SK-N-SH (cell line): ENCODE results near the gene GALNT14. TPM values are rescaled to one million over a fixed set of nuclear protein-coding genes. Genes with fewer than 3 reads are reported as not detected.

Experiments
- CTCF ChIA-PET: fragments of 300-600, 350-600 bp; formaldehyde crosslinking; extraction: SDS; loops from one replicate; lab custom pipeline; 2021; lab: Yijun Ruan, JAX
- POLR2A ChIA-PET: fragments of 350-600 bp; sonication (Branson Sonifier 250); formaldehyde crosslinking; extraction: SDS; loops from one replicate; lab custom pipeline; 2020; ENCODE audit warnings: antibody characterized with exemption, inconsistent platforms; lab: Yijun Ruan, JAX
- DNase-seq: peaks from one replicate; pipeline ENCODE4 v3.0.0; 2012
- H2AFZ ChIP-seq: fragments of 200-600 bp; sonication (generic); 2 replicates; pipeline ENCODE4 v1.8.1; 2016; ENCODE audit warnings: antibody characterized with exemption, mild to moderate bottlenecking, low read depth
- H3F3A ChIP-seq: fragments of 200-600 bp; sonication (generic); replicated peaks from 2 replicates; pipeline ENCODE3; 2016; ENCODE audit warnings: antibody characterized with exemption, mild to moderate bottlenecking; ENCODE audit not compliant: insufficient read depth
- H3K27ac ChIP-seq, 2 experiments: fragments of 200-500 bp in 1 of 2; fragments of 200-600 bp in 1 of 2; sonication (Bioruptor generic) in 1 of 2; sonication (generic), shearing (Covaris generic) in 1 of 2; 2 replicates each; pipeline versions ENCODE4 v1.5.1 to v1.6.1; 2014 to 2016; ENCODE audit warnings: low read depth in 2 of 2, inconsistent platforms in 1 of 2, low read length in 1 of 2, mild to moderate bottlenecking in 1 of 2, mixed read lengths in 1 of 2
- H3K27me3 ChIP-seq: fragments of 200-600 bp; sonication (generic), shearing (Covaris generic); 2 replicates; pipeline ENCODE4 v1.6.1; 2016; ENCODE audit warnings: mixed run types; ENCODE audit not compliant: insufficient read depth
- H3K36me3 ChIP-seq, 2 experiments: fragments of 200-500 bp in 1 of 2; fragments of 200-600 bp in 1 of 2; sonication (Bioruptor generic) in 1 of 2; sonication (generic) in 1 of 2; replicated peaks in 1 of 2; 2 replicates each; pipeline versions ENCODE3 to v1.5.1; 2014 to 2016; ENCODE audit warnings: low read length in 1 of 2, mild to moderate bottlenecking in 1 of 2; ENCODE audit not compliant: insufficient read depth in 2 of 2, control insufficient read depth in 1 of 2
- H3K4me1 ChIP-seq, 2 experiments: fragments of 200-500 bp in 1 of 2; fragments of 200-600 bp in 1 of 2; sonication (Bioruptor generic) in 1 of 2; sonication (generic), shearing (Covaris generic) in 1 of 2; 2 replicates each; pipeline versions ENCODE4 v1.5.1 to v1.6.1; 2014 to 2016; ENCODE audit warnings: low read depth in 1 of 2, low read length in 1 of 2, mixed run types in 1 of 2; ENCODE audit not compliant: insufficient read depth in 2 of 2, control insufficient read depth in 1 of 2
- H3K4me2 ChIP-seq: fragments of 200-600 bp; sonication (generic), shearing (Covaris generic); 2 replicates; pipeline ENCODE4 v1.6.1; 2017; ENCODE audit warnings: mixed run types
- H3K4me3 ChIP-seq, 2 experiments: fragments of 200-500 bp in 1 of 2; fragments of 200-600 bp in 1 of 2; sonication (Bioruptor generic) in 1 of 2; sonication (generic), shearing (Covaris generic) in 1 of 2; 2 replicates each; pipeline versions ENCODE4 v1.5.1 to v1.8.1; 2014 to 2016; ENCODE audit warnings: low read depth in 2 of 2, inconsistent platforms in 1 of 2, low read length in 1 of 2, mild to moderate bottlenecking in 1 of 2, mixed read lengths in 1 of 2, moderate library complexity in 1 of 2
- H3K79me2 ChIP-seq: fragments of 200-600 bp; sonication (generic); 2 replicates; pipeline ENCODE4 v1.8.1; 2017; ENCODE audit warnings: mild to moderate bottlenecking; ENCODE audit not compliant: insufficient read depth
- H3K9ac ChIP-seq: fragments of 200-600 bp; sonication (generic); 2 replicates; pipeline ENCODE4 v1.6.1; 2017; ENCODE audit warnings: mixed run types
- H3K9me2 ChIP-seq: fragments of 200-600 bp; sonication (generic); 2 replicates; pipeline ENCODE4 v1.6.1; 2017; ENCODE audit warnings: mixed run types
- H3K9me3 ChIP-seq: fragments of 200-600 bp; sonication (generic); 2 replicates; pipeline ENCODE4 v1.6.1; 2017; ENCODE audit warnings: mixed run types, mild to moderate bottlenecking, moderate library complexity
- H4K20me1 ChIP-seq: fragments of 200-600 bp; sonication (generic); 2 replicates; pipeline ENCODE4 v1.6.1; 2017; ENCODE audit warnings: mild to moderate bottlenecking, mixed run types; ENCODE audit not compliant: insufficient read depth
- CHD2 ChIP-seq: fragments of 150-350 bp; IDR thresholded peaks from 2 replicates; pipeline ENCODE4 v1.6.1; 2018; ENCODE audit warnings: low read length; ENCODE audit not compliant: partially characterized antibody
- ELF1 ChIP-seq: IDR thresholded peaks from 2 replicates; pipeline ENCODE4 v1.4.0; 2012
- EP300 ChIP-seq, 2 experiments: IDR thresholded peaks; 2 replicates each; pipeline versions ENCODE4 v1.4.0 to v1.6.1; 2012; ENCODE audit warnings: borderline replicate concordance in 1 of 2, low read depth in 1 of 2, low read length in 1 of 2
- EZH2phosphoT487 ChIP-seq: fragments of 200-600 bp; sonication (generic); IDR thresholded peaks from 2 replicates; pipeline ENCODE4 v1.6.1; 2017; ENCODE audit warnings: low read depth, mixed run types, mild to moderate bottlenecking, antibody characterized with exemption, moderate library complexity, borderline replicate concordance
- FOSL2 ChIP-seq: IDR thresholded peaks from 2 replicates; pipeline ENCODE4 v1.4.0; 2012; ENCODE audit warnings: low read depth, mild to moderate bottlenecking, moderate library complexity, borderline replicate concordance
- FOXM1 ChIP-seq: IDR thresholded peaks from 2 replicates; pipeline ENCODE4 v1.4.0; 2012; ENCODE audit warnings: low read depth, mild to moderate bottlenecking
- NFIC ChIP-seq: IDR thresholded peaks from 2 replicates; pipeline ENCODE4 v1.4.0; 2012; ENCODE audit warnings: borderline replicate concordance
- RAD21 ChIP-seq: IDR thresholded peaks from 2 replicates; pipeline ENCODE4 v1.6.1; 2012; ENCODE audit warnings: mild to moderate bottlenecking, low read length
- RCOR1 ChIP-seq: fragments of 150-350 bp; IDR thresholded peaks from 2 replicates; pipeline ENCODE4 v1.6.1; 2017; ENCODE audit warnings: antibody characterized with exemption, low read length
- SIN3A ChIP-seq: IDR thresholded peaks from 2 replicates; pipeline ENCODE4 v1.6.1; 2012; ENCODE audit warnings: low read depth, mild to moderate bottlenecking, low read length, moderate library complexity, borderline replicate concordance
- TCF12 ChIP-seq: IDR thresholded peaks from 2 replicates; pipeline ENCODE4 v1.4.0; 2012
- TEAD4 ChIP-seq: IDR thresholded peaks from 2 replicates; pipeline ENCODE4 v1.4.0; 2012; ENCODE audit warnings: mild to moderate bottlenecking, borderline replicate concordance; ENCODE audit not compliant: insufficient read depth
- YY1 ChIP-seq: IDR thresholded peaks from 2 replicates; pipeline ENCODE4 v1.4.0; 2012; ENCODE audit warnings: low read depth, mild to moderate bottlenecking
- WGBS: methylation state at CpG from one replicate; pipeline ENCODE4 v1.1.6; 2017; ENCODE audit warnings: low lambda C conversion rate; 5-methylcytosine and 5-hydroxymethylcytosine counted together
- polyA plus RNA-seq, 3 experiments: library from polyadenylated mRNA; depleted of rRNA; stranded (reverse); fragments of >200 nt; gene quantifications; 2 replicates each; pipeline ENCODE4 v1.2.3, GENCODE V29; 2012
- TF ChIP-seq, protein P1 (sequence below): IDR thresholded peaks from 2 replicates; pipeline ENCODE4 v1.4.0; 2012; ENCODE audit warnings: low read depth, borderline replicate concordance
- TF ChIP-seq, protein P2 (sequence below): IDR thresholded peaks from 2 replicates; pipeline ENCODE4; 2012
- TF ChIP-seq, protein P3 (sequence below): fragments of 200-600 bp; sonication (generic); IDR thresholded peaks from 2 replicates; pipeline ENCODE4 v1.6.1; 2017; ENCODE audit warnings: antibody characterized with exemption, mild to moderate bottlenecking, moderate library complexity
- TF ChIP-seq, protein P4 (sequence below): IDR thresholded peaks from 2 replicates; pipeline ENCODE4 v1.4.0; 2012; ENCODE audit warnings: low read depth

The GALNT14 gene
- polyA plus RNA-seq, 1 of the 3 experiments (the other 2 are of a cell fraction), result 1.6 TPM

DNA sequence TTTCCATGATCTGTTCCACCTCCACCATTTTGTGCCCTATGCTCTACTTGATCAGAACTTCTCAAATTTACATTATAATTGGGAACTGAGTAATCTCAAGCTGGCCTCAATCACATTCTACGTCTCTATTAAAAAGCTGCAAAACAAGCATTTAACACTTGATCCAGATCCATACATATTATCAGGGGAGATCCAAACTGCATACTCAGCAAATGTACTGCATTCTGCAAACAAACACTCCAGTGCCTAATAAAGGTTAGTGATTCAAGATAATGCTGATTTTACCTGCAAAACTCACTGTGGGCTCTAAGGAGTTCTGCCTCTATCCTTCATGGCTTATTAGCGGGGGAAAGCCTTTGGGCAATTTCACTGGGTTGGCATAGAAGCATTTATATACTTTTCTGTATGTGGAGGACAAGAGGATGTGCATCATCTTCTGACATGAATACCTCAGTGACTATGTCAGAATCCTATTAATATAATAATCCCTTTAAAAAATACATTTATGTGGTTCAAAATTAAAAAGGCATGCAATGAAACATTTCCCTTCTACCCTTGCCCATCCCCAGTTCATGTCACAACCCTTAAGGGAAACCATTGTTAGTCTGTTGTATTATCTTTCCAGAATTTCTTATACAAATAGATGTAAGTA, 40.2 kb downstream of the GALNT14 start:
- POLR2A ChIA-PET, result no interaction called here
- no peak for TF ChIP-seq YY1
- TF ChIP-seq, protein P1, sequence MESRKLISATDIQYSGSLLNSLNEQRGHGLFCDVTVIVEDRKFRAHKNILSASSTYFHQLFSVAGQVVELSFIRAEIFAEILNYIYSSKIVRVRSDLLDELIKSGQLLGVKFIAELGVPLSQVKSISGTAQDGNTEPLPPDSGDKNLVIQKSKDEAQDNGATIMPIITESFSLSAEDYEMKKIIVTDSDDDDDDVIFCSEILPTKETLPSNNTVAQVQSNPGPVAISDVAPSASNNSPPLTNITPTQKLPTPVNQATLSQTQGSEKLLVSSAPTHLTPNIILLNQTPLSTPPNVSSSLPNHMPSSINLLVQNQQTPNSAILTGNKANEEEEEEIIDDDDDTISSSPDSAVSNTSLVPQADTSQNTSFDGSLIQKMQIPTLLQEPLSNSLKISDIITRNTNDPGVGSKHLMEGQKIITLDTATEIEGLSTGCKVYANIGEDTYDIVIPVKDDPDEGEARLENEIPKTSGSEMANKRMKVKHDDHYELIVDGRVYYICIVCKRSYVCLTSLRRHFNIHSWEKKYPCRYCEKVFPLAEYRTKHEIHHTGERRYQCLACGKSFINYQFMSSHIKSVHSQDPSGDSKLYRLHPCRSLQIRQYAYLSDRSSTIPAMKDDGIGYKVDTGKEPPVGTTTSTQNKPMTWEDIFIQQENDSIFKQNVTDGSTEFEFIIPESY, result no peak
- no peak for TF ChIP-seq EP300 (IDR thresholded peaks at IDR 0.05; ENCODE audit: borderline replicate concordance in 1 of 2, low read depth in 1 of 2, low read length in 1 of 2)
- TF ChIP-seq SIN3A, result no peak
- no peak for TF ChIP-seq RCOR1
- no peak for TF ChIP-seq EZH2phosphoT487
- TF ChIP-seq TCF12, result no peak
- no peak for TF ChIP-seq NFIC
- no peak for TF ChIP-seq ELF1
- no peak for TF ChIP-seq RAD21
- TF ChIP-seq FOSL2, result no peak
- TF ChIP-seq, protein P2, sequence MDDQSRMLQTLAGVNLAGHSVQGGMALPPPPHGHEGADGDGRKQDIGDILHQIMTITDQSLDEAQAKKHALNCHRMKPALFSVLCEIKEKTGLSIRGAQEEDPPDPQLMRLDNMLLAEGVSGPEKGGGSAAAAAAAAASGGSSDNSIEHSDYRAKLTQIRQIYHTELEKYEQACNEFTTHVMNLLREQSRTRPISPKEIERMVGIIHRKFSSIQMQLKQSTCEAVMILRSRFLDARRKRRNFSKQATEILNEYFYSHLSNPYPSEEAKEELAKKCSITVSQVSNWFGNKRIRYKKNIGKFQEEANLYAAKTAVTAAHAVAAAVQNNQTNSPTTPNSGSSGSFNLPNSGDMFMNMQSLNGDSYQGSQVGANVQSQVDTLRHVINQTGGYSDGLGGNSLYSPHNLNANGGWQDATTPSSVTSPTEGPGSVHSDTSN, result no peak
- TF ChIP-seq TEAD4, result no peak
- no peak for TF ChIP-seq FOXM1
- no peak for TF ChIP-seq CHD2
- TF ChIP-seq, protein P3, sequence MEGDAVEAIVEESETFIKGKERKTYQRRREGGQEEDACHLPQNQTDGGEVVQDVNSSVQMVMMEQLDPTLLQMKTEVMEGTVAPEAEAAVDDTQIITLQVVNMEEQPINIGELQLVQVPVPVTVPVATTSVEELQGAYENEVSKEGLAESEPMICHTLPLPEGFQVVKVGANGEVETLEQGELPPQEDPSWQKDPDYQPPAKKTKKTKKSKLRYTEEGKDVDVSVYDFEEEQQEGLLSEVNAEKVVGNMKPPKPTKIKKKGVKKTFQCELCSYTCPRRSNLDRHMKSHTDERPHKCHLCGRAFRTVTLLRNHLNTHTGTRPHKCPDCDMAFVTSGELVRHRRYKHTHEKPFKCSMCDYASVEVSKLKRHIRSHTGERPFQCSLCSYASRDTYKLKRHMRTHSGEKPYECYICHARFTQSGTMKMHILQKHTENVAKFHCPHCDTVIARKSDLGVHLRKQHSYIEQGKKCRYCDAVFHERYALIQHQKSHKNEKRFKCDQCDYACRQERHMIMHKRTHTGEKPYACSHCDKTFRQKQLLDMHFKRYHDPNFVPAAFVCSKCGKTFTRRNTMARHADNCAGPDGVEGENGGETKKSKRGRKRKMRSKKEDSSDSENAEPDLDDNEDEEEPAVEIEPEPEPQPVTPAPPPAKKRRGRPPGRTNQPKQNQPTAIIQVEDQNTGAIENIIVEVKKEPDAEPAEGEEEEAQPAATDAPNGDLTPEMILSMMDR, result no peak
- TF ChIP-seq, protein P4, sequence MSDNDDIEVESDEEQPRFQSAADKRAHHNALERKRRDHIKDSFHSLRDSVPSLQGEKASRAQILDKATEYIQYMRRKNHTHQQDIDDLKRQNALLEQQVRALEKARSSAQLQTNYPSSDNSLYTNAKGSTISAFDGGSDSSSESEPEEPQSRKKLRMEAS, result no peak
- 27% methylated on average over 2 of the region's 2 CpGs for WGBS

More for the DNA sequence above, 40.2 kb downstream of the GALNT14 start:
- H3K4me1 ChIP-seq, result no peaks in the 10 kb centered on the region
- no peaks in the 10 kb centered on the region for H3K36me3 ChIP-seq
- H3K9ac ChIP-seq, result no peak overlapping the region
- no peak overlapping the region for H2AFZ ChIP-seq
- no peak for DNase-seq
- no peaks in the 10 kb centered on the region for H3F3A ChIP-seq
- H3K27ac ChIP-seq, result no peak overlapping the region
- H3K4me2 ChIP-seq, result no peak overlapping the region
- no peaks in the 10 kb centered on the region for H3K27me3 ChIP-seq
- H3K9me3 ChIP-seq, result no peaks in the 10 kb centered on the region
- no peak overlapping the region for H3K4me3 ChIP-seq
- no peaks in the 10 kb centered on the region for H3K79me2 ChIP-seq
- no peaks in the 10 kb centered on the region for H4K20me1 ChIP-seq
- CTCF ChIA-PET, result no interaction called here
- H3K9me2 ChIP-seq, result no peaks in the 10 kb centered on the region
